ENCODE data around the gene EIF2S2.
"Not testable (repeated sequence)": the region's sequence is repeated elsewhere in the genome, so short reads cannot be mapped to it uniquely, and the experiment has no call there.

EIF2S2 gene

GRCh38 chr20:34111702-34112599 is at the start of gene EIF2S2:
Gene EIF2S2 (minus strand): TSS chr20:34112243. CDS start chr20:34112110, 133 bp downstream.
- peak; percentile 97 for DNase-seq (ENCODE audit: low read depth in 2 of 2)

- DNase-seq (ENCODE audit: low read depth in 2 of 2) = not testable (repeated sequence)
Measured at GRCh38 chr20:34157697-34158096, 45.7 kb upstream of the EIF2S2 start.

GRCh38 chr20:34155836-34156235 is 43.8 kb upstream of the EIF2S2 start:
- no peak for DNase-seq (ENCODE audit: low read depth in 2 of 2)

DNA sequence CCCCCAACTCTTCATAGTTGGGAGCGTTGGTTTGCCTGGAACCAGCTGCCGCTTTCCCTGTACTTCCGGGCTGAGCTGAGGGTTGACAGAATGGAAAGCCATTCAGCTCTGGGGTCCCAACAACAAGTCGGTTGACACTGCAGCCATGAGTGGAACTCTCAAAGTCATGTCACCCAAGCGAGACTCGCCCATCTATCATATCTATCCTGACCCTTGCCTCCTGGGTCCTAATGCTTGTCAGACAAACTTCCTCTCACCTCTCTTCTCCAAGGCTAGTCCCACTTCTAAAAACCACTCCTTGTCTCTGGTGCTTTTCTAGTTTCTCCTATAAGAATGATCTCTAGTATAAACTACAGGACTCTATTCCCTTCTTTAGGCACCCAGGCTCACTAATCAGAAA is 41.1 kb upstream of the EIF2S2 start:
- DNase-seq (ENCODE audit: low read depth in 2 of 2) = not testable (repeated sequence)

DNA sequence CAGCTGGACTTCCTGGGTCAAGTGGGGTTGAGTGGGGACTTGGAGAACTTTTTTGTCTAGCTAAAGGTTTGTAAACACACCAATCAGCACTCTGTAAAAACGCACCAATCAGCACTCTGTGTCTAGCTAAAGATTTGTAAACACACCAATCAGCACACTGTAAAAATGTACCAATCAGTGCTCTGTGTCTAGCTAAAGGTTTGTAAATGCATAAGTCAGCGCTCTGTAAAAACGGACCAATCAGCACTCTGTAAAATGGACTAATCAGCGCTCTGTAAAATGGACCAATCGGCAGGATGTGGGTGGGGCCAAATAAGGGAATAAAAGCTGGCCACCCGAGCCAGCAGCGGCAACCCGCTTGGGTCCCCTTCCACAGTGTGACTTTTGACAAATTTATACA is 40.0 kb upstream of the EIF2S2 start:
- not testable (repeated sequence) for DNase-seq (ENCODE audit: low read depth in 2 of 2)

DNA sequence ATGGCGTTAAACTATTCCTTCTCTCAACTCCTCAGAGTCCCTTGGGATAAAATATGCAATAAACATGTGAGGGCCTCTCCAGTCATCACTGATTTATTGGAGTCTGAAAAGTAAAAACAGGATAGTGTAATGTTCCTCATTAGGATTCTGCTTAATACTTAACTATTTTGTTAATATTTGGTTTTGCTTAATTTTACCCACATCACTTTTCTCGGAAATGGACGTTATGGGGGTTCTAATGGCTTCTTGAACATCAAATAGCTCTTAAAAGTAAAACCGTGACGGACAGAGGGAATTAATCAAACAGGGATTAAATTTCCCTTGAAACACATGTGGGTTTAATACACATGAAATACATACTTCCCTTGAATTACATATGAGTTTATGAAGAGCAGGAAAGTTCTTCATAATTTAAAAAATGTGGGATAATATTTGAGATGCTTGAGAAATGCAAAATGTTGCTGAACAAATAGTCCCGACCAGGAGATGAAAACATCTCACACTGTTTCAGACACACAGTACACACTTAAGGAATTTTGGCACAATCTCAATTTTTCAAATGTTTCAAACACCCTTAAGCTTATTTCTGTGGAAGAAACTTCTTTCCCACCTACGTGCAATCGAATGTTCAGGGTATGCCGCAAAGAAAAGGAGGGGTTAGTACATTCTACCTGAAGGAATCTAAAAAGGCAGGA is 38.4 kb upstream of the EIF2S2 start:
- DNase-seq (ENCODE audit: low read depth in 2 of 2) = peak; percentile 52 to 64

DNA sequence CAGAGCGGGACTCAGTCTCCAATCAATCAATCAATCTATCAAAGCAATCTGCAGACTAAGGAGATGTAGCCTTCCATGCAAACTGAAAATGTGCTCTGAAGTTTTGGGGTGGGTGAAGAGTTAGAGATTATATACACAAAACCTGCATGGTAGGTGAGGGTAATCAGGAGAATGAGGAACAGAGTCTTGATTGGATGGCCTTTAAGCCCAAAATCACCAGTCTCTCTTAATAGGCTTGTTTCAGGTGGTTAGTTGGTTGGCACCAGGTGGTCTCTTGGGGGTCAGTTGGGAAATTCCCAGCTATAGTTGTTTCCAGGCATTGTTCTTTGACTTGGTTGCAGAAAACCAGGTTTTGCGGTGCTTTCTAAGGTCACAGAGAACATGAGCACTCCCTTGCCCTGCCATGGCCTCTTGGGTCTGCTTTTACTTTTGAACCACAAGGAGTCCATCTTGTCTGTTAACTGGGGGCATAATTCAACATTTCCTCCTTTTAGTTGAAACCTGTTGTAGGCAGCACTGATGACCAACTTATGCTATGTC is 33.3 kb upstream of the EIF2S2 start:
- DNase-seq (ENCODE audit: low read depth in 2 of 2) = no peak

GRCh38 chr20:34143951-34144350 is 31.9 kb upstream of the EIF2S2 start:
- no peak for DNase-seq (ENCODE audit: low read depth in 2 of 2)

- DNase-seq (ENCODE audit: low read depth in 2 of 2) = no peak
Measured at GRCh38 chr20:34142121-34142520, 30.1 kb upstream of the EIF2S2 start.

DNA sequence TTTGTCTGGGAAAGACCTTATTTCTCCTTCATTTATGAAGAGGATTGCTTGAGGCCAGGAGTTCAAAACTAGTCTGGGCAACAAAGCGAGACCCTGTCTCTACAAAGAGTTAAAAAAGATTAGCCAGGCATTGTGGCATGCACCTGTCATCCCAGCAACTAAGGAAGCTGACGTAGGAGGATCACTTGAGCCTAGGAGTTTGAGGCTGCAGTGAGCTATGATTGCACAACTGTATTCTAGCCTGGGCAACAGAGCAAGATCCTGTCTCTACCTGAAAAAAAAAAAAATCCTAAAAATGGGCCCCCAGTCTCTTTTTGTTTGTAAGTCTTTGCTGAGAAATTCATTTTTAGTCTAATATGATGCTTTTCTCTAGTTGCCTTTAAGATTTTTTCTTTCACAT is 29.2 kb upstream of the EIF2S2 start:
- no peak for DNase-seq (ENCODE audit: low read depth in 2 of 2)

GRCh38 chr20:34135525-34136275 is 23.7 kb upstream of the EIF2S2 start:
- DNase-seq (ENCODE audit: low read depth in 2 of 2) = not testable (repeated sequence)

DNA sequence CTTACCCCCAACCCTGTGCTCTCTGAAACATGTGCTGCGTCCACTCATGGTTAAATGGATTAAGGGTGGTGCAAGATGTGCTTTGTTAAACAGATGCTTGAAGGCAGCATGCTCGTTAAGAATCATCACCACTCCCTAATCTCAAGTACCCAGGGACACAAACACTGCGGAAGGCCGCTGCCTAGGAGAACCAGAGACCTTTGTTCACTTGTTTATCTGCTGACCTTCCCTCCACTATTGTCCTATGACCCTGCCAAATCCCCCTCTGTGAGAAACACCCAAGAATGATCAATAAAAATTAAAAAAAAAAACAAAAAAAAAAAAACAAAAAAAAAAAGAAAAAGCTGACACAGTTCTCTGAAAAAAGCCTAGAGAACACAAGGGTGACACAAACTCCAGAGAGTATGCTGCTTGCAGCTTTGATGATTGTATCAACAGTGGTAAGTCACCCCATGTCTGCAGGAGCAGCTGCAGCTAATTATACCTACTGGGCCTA is 21.4 kb upstream of the EIF2S2 start:
- not testable (repeated sequence) for DNase-seq (ENCODE audit: low read depth in 2 of 2)

DNA sequence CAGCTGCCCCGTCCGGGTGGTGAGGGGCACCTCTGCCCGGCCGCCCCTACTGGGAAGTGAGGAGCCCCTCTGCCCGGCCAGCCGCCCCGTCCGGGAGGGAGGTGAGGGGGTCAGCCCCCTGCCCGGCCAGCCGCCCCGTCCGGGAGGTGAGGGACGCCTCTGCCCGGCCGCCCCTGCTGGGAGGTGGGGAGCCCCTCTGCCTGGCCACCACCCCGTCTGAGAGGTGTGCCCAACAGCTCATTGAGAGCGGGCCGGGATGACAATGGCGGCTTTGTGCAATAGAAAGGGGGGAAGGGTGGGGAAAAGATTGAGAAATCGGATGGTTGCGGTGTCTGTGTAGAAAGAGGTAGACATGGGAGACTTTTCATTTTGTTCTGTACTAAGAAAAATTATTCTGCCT is 20.9 kb upstream of the EIF2S2 start:
- not testable (repeated sequence) for DNase-seq (ENCODE audit: low read depth in 2 of 2)

GRCh38 chr20:34132491-34132890 is 20.4 kb upstream of the EIF2S2 start:
- not testable (repeated sequence) for DNase-seq (ENCODE audit: low read depth in 2 of 2)

- DNase-seq (ENCODE audit: low read depth in 2 of 2) = no peak
Measured at GRCh38 chr20:34131491-34131890, 19.4 kb upstream of the EIF2S2 start.

DNA sequence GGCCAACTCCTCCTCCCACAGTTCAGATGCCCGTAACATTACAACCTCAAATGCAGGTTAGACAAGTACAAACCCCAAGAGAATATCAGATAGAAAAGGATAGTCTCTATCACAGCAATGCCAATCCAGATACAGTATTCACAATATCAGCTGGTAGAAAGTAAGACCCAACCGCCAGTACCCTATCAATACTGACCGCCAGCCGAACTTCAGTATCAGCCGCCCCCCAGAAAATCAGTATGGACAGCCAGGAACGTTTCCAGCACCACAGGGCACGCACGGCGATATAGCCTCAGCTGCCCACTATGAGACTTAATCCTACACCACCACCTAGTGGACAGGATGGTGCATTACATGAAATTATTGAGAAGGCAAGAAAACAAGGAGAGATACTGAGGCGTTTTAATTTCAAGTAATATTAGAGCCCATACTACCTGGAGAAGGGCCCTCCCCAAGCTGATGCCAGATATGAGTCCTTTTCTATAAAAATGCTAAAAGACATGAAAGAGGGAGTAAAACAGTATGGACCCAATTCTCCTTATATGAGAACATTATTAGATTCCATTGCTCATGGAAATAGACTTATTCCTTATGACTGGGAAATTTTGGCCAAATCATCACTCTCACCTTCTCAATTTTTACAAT is 17.6 kb upstream of the EIF2S2 start:
- DNase-seq (ENCODE audit: low read depth in 2 of 2) = no peak

DNA sequence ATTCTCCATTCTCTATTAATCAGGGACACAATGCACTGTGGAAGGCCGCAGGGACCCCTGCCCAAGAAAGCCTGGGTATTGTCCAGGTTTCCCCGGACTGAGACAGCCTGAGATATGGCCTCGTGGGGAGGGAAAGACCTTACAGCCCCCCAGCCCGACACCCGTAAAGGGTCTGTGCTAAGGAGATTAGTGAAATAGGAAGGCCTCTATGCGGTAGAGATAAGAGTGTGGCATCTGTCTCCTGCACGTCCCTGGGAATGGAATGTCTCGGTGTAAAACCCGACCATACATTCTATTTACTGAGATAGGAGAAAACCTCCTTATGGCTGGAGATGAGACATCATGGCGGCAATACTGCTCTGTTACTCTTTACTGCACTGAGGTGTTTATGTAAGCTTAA is 15.7 kb upstream of the EIF2S2 start:
- DNase-seq (ENCODE audit: low read depth in 2 of 2) = no peak

- no peak for DNase-seq (ENCODE audit: low read depth in 2 of 2)
Measured at GRCh38 chr20:34124469-34125249, 12.6 kb upstream of the EIF2S2 start.

GRCh38 chr20:34123309-34123708 is 11.3 kb upstream of the EIF2S2 start:
- DNase-seq (ENCODE audit: low read depth in 2 of 2) = no peak

DNA sequence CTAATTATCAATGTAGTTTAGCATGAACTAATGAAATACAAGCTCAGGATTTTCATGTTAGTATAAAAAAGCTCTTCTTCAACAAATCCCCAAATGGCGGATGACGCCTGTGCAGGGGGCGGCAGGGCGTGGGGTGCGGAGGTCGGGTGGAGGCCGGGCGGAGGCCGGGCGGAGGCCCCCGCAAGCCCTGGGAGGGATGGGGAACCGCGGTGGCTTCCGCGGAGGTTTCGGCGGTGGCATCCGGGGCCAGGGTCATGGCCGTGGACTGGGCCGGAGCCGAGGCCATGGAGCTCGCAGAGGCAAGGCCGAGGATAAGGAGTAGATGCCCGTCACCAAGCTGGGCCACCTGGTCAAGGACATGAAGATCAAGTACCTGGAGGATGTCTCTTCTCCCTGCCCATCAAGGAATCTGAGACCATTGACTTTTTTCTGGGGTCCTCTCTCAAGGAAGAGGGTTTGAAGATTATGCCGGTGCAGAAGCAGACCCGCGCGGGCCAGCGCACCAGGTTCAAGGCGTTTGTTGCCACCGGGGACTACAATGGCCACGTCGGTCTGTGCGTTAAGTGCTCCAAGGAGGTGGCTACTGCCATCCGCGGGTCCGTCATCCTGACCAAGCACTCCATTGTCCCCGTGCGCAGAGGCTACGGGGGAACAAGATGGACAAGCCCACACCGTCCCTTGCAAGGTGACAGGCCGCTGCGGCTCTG is 10.4 kb upstream of the EIF2S2 start:
- no peak for DNase-seq (ENCODE audit: low read depth in 2 of 2)
